ENCODE measurements around the gene DDX1. TPM values are rescaled to one million over a fixed set of nuclear protein-coding genes. Genes with fewer than 3 reads are reported as not detected.

Gene DDX1
- total RNA-seq, 4 donors from 2014 or later = 41.6 to 78.6 (median 66.5) TPM

- intact Hi-C loops (cut with DNase I) = loop anchor here (10.0 kb wide), 2 partner anchors 301 to 861 kb away; partner anchors contain the start of gene MYCN
- WGBS, 2 donors = 78 to 81% methylated on average over 4 of the region's 4 CpGs
- Histone ChIP-seq H3K4me3 (no peak overlapping the region), H3K27me3 (no peaks in the 10 kb centered on the region), H3K36me3 (no peaks in the 10 kb centered on the region), H3K4me1 (peaks cover 0 to 12% (median 3%) of the 10 kb centered on the region in 3 donors), H3K27ac (no peak overlapping the region), H3K9me3 (no peaks in the 10 kb centered on the region)
- TF ChIP-seq CTCF (IDR thresholded peaks at IDR 0.05) (no peak), POLR2A (IDR thresholded peaks at IDR 0.05) (no peak)
- DNase-seq = no peak
Measured at GRCh38 chr2:15643791-15644585, 52.3 kb downstream of the DDX1 start.

GRCh38 chr2:15645300-15645699 is 53.6 kb downstream of the DDX1 start:
- 94 to 100% methylated on average over 2 of the region's 2 CpGs for WGBS, 2 donors
- H3K27me3 ChIP-seq = no peaks in the 10 kb centered on the region
- DNase-seq = no peak

GRCh38 chr2:15645720-15646385 is 54.2 kb downstream of the DDX1 start:
- no peaks in the 10 kb centered on the region for H3K4me1 ChIP-seq
- TF ChIP-seq CTCF (IDR thresholded peaks at IDR 0.05) (no peak), POLR2A (IDR thresholded peaks at IDR 0.05) (no peak)
- no peaks in the 10 kb centered on the region for H3K9me3 ChIP-seq
- DNase-seq = no peak
- no peaks in the 10 kb centered on the region for H3K36me3 ChIP-seq
- intact Hi-C loops (cut with DNase I) = loop anchor here (10.0 kb wide), 2 partner anchors 299 to 859 kb away; partner anchors contain the start of gene MYCN
- 71 to 79% methylated on average over 7 to 8 of the region's 9 CpGs for WGBS, 2 donors
- no peak overlapping the region for H3K27ac ChIP-seq
- H3K4me3 ChIP-seq = no peak overlapping the region
- H3K27me3 ChIP-seq = no peaks in the 10 kb centered on the region

More at GRCh38 chr2:15645300-15645699, 53.6 kb downstream of the DDX1 start:
- no peaks in the 10 kb centered on the region for H3K36me3 ChIP-seq
- peaks cover 0 to 4% (median 0%) of the 10 kb centered on the region in 3 donors for H3K4me1 ChIP-seq
- TF ChIP-seq CTCF (IDR thresholded peaks at IDR 0.05) = no peak
- intact Hi-C loops (cut with DNase I) = loop anchor here (10.0 kb wide), 2 partner anchors 300 to 860 kb away; partner anchors contain the start of gene MYCN
- no peaks in the 10 kb centered on the region for H3K9me3 ChIP-seq
- no peak overlapping the region for H3K27ac ChIP-seq
- no peak overlapping the region for H3K4me3 ChIP-seq

- no peaks in the 10 kb centered on the region for H3K4me1 ChIP-seq
- no peaks in the 10 kb centered on the region for H3K27me3 ChIP-seq
- H3K9me3 ChIP-seq = no peaks in the 10 kb centered on the region
- DNase-seq = no peak
- H3K4me3 ChIP-seq = no peak overlapping the region
- intact Hi-C loops (cut with DNase I) = loop anchor here (10.0 kb wide), 2 partner anchors 298 to 858 kb away; partner anchors contain the start of gene MYCN
- no peak overlapping the region for H3K27ac ChIP-seq
- TF ChIP-seq CTCF (IDR thresholded peaks at IDR 0.05) (no peak), POLR2A (IDR thresholded peaks at IDR 0.05) (no peak)
- no peaks in the 10 kb centered on the region for H3K36me3 ChIP-seq
- WGBS, 2 donors = 89% methylated on average over 6 of the region's 6 CpGs
Measured at GRCh38 chr2:15646661-15647060, 55.0 kb downstream of the DDX1 start.
